ENCODE measurements around the gene TRIP13. TPM values are rescaled to one million over a fixed set of nuclear protein-coding genes. Genes with fewer than 3 reads are reported as not detected.
"Not testable (repeated sequence)": the region's sequence is repeated elsewhere in the genome, so short reads cannot be mapped to it uniquely, and the experiment has no call there.

The TRIP13 gene
- total and polyA plus RNA-seq, 9 of the 15 experiments (the other 6 are each of a cell fraction or from before 2014, with no cell fraction given), result 24.1 to 116 (median 53.2) TPM

GRCh38 chr5:918717-919116, 26.0 kb downstream of the TRIP13 start:
- H2AFZ ChIP-seq (ENCODE audit: low read depth, low read length); H3K27me3 ChIP-seq (ENCODE audit: control insufficient read depth in 2 of 2, insufficient read depth in 2 of 2, low read length in 2 of 2); in situ Hi-C loops (cut with MboI); H3K4me2 ChIP-seq (ENCODE audit: insufficient read depth, low read length); intact Hi-C loops (cut with micrococcal nuclease); BruUV-seq (replicated peaks); H3K79me2 ChIP-seq (ENCODE audit: control insufficient read depth, insufficient read depth, low read length); H3K27ac ChIP-seq (ENCODE audit: extremely low read depth, low read depth, low read length); H3K9me3 ChIP-seq (replicated peaks; ENCODE audit: control insufficient read depth, insufficient read depth, low read depth, low read length); H3K4me3 ChIP-seq; H4K20me1 ChIP-seq (replicated peaks; ENCODE audit: control insufficient read depth, insufficient read depth, low read length); H3K9ac ChIP-seq (ENCODE audit: insufficient read depth in 1 of 2, low read depth in 2 of 2, low read length in 2 of 2); H3K9me1 ChIP-seq (ENCODE audit: control insufficient read depth, insufficient read depth, low read length); FAIRE-seq; CTCF ChIA-PET (ENCODE audit: low intra/inter-chr PET ratio); ATAC-seq; DNase-seq (ENCODE audit: extremely low read depth in 1 of 4, low spot score in 3 of 4): not testable (repeated sequence)
- 0 out of 2 replicates have a peak, but pooled peaks have one; percentile 29 for TF ChIP-seq POLR2A (conservative IDR thresholded peaks at IDR 0.05)
- H3K36me3 ChIP-seq (ENCODE audit: control insufficient read depth, insufficient read depth, low read length), result peaks cover 59% of the 10 kb centered on the region; the same call in 2 of the 3 replicates
- 94% methylated on average over 5 of the region's 5 CpGs for WGBS (ENCODE audit: insufficient coverage, low coverage, missing lambda C conversion rate)
- POLR2A ChIA-PET, result interaction anchor here (0.6 to 1.6 kb wide), 3 partner anchors 190 to 276 kb away, joined by 3 read pairs; no protein-coding TSS in a partner anchor
- peaks cover 7 to 21% of the 10 kb centered on the region in 2 experiments; a peak in 3 of 5 replicates for H3K4me1 ChIP-seq (replicated peaks in 1 of 2; ENCODE audit: control insufficient read depth in 2 of 2, insufficient read depth in 2 of 2, low read length in 2 of 2)

- BruUV-seq (replicated peaks), result no TSS peak
- Histone ChIP-seq H3K4me3 (no peak overlapping the region), H3K36me3 (ENCODE audit: control insufficient read depth, insufficient read depth, low read length) (peaks cover 52% of the 10 kb centered on the region; the same call in 2 of the 3 replicates), H3K9ac (ENCODE audit: insufficient read depth in 1 of 2, low read depth in 2 of 2, low read length in 2 of 2) (no peak overlapping the region), H3K9me1 (ENCODE audit: control insufficient read depth, insufficient read depth, low read length) (peaks cover 5% of the 10 kb centered on the region), H3K9me3 (replicated peaks; ENCODE audit: control insufficient read depth, insufficient read depth, low read depth, low read length) (no peaks in the 10 kb centered on the region), H3K27me3 (ENCODE audit: control insufficient read depth in 2 of 2, insufficient read depth in 2 of 2, low read length in 2 of 2) (no peaks in the 10 kb centered on the region), H3K79me2 (ENCODE audit: control insufficient read depth, insufficient read depth, low read length) (no peaks in the 10 kb centered on the region), H2AFZ (ENCODE audit: low read depth, low read length) (no peak overlapping the region), H3K27ac (ENCODE audit: extremely low read depth, low read depth, low read length) (no peak overlapping the region), H3K4me2 (ENCODE audit: insufficient read depth, low read length) (no peak overlapping the region), H4K20me1 (replicated peaks; ENCODE audit: control insufficient read depth, insufficient read depth, low read length) (no peaks in the 10 kb centered on the region; the same call in 1 of the 2 replicates), H3K4me1 (replicated peaks in 1 of 2; ENCODE audit: control insufficient read depth in 2 of 2, insufficient read depth in 2 of 2, low read length in 2 of 2) (peaks cover 7 to 21% of the 10 kb centered on the region in 2 experiments; a peak in 3 of 5 replicates)
- ATAC-seq (no peak), DNase-seq (ENCODE audit: extremely low read depth in 1 of 4, low spot score in 3 of 4) (no peak), FAIRE-seq (peak; percentile 48)
- intact Hi-C loops (cut with micrococcal nuclease) (no loop called here), in situ Hi-C loops (cut with MboI) (no loop called here)
- 64% methylated on average over 8 of the region's 9 CpGs for WGBS (ENCODE audit: insufficient coverage, low coverage, missing lambda C conversion rate)
- CTCF ChIA-PET (ENCODE audit: low intra/inter-chr PET ratio), result no interaction called here
- POLR2A ChIA-PET, result interaction anchor here (0.7 to 1.6 kb wide), 3 partner anchors 12 to 275 kb away, joined by 3 read pairs; no protein-coding TSS in a partner anchor
- TF ChIP-seq ZNF12 (CRISPR knock-in tag; IDR thresholded peaks at IDR 0.05), result no peak
- no peak for TF ChIP-seq NR2C1 (IDR thresholded peaks at IDR 0.05)
- TF ChIP-seq NR2C1 (tag; IDR thresholded peaks at IDR 0.05), result peak; percentile 24; the same call in 1 of the 2 replicates
- TF ChIP-seq, protein P1, sequence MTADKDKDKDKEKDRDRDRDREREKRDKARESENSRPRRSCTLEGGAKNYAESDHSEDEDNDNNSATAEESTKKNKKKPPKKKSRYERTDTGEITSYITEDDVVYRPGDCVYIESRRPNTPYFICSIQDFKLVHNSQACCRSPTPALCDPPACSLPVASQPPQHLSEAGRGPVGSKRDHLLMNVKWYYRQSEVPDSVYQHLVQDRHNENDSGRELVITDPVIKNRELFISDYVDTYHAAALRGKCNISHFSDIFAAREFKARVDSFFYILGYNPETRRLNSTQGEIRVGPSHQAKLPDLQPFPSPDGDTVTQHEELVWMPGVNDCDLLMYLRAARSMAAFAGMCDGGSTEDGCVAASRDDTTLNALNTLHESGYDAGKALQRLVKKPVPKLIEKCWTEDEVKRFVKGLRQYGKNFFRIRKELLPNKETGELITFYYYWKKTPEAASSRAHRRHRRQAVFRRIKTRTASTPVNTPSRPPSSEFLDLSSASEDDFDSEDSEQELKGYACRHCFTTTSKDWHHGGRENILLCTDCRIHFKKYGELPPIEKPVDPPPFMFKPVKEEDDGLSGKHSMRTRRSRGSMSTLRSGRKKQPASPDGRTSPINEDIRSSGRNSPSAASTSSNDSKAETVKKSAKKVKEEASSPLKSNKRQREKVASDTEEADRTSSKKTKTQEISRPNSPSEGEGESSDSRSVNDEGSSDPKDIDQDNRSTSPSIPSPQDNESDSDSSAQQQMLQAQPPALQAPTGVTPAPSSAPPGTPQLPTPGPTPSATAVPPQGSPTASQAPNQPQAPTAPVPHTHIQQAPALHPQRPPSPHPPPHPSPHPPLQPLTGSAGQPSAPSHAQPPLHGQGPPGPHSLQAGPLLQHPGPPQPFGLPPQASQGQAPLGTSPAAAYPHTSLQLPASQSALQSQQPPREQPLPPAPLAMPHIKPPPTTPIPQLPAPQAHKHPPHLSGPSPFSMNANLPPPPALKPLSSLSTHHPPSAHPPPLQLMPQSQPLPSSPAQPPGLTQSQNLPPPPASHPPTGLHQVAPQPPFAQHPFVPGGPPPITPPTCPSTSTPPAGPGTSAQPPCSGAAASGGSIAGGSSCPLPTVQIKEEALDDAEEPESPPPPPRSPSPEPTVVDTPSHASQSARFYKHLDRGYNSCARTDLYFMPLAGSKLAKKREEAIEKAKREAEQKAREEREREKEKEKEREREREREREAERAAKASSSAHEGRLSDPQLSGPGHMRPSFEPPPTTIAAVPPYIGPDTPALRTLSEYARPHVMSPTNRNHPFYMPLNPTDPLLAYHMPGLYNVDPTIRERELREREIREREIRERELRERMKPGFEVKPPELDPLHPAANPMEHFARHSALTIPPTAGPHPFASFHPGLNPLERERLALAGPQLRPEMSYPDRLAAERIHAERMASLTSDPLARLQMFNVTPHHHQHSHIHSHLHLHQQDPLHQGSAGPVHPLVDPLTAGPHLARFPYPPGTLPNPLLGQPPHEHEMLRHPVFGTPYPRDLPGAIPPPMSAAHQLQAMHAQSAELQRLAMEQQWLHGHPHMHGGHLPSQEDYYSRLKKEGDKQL (CRISPR knock-in tag; IDR thresholded peaks at IDR 0.05; ENCODE audit: borderline replicate concordance), result no peak
- no peak for TF ChIP-seq ZNF707 (CRISPR knock-in tag; conservative IDR thresholded peaks at IDR 0.05)
- 0 out of 2 replicates have a peak, but pooled peaks have one; percentile 12 for TF ChIP-seq SUPT5H (IDR thresholded peaks at IDR 0.05)
- TF ChIP-seq SMC3 (conservative IDR thresholded peaks at IDR 0.05; ENCODE audit: insufficient read depth, low read depth, low read length), result no peak
- no peak for TF ChIP-seq ZNF655 (CRISPR knock-in tag; IDR thresholded peaks at IDR 0.05)
These were observed 26.8 kb downstream of the TRIP13 start for GRCh38 chr5:919356-920000.

Data from K562 (cell line).